ENCODE measurements around the gene RASEF. TPM values are rescaled to one million over a fixed set of nuclear protein-coding genes. Genes with fewer than 3 reads are reported as not detected.

The RASEF gene
- total RNA-seq, 4 donors from 2014 or later, result 9.9 to 73.6 (median 29.4) TPM

- DNase-seq, result no peak
- Histone ChIP-seq H3K27me3 (no peaks in the 10 kb centered on the region), H3K9me3 (no peaks in the 10 kb centered on the region), H3K4me1 (no peaks in the 10 kb centered on the region), H3K4me3 (no peak overlapping the region), H3K27ac (no peak overlapping the region), H3K36me3 (no peaks in the 10 kb centered on the region)
- no peak for TF ChIP-seq CTCF (IDR thresholded peaks at IDR 0.05)
- no peak for TF ChIP-seq POLR2A (IDR thresholded peaks at IDR 0.05)
Observed at GRCh38 chr9:82969291-82969690, 93.7 kb downstream of the RASEF start.

GRCh38 chr9:82968816-82969215 is 94.1 kb downstream of the RASEF start:
- DNase-seq, result no peak
- no peak overlapping the region for H3K4me3 ChIP-seq
- no peaks in the 10 kb centered on the region for H3K27me3 ChIP-seq
- no peaks in the 10 kb centered on the region for H3K9me3 ChIP-seq
- TF ChIP-seq CTCF (IDR thresholded peaks at IDR 0.05) (no peak), POLR2A (IDR thresholded peaks at IDR 0.05) (no peak)
- H3K4me1 ChIP-seq, result no peaks in the 10 kb centered on the region
- no peak overlapping the region for H3K27ac ChIP-seq
- no peaks in the 10 kb centered on the region for H3K36me3 ChIP-seq

- TF ChIP-seq POLR2A (IDR thresholded peaks at IDR 0.05), result no peak
- no peak for TF ChIP-seq CTCF (IDR thresholded peaks at IDR 0.05)
- no peak for DNase-seq
Observed at GRCh38 chr9:82968388-82968787, 94.6 kb downstream of the RASEF start.

GRCh38 chr9:82961504-82962125 is 101.3 kb downstream of the RASEF start:
- Histone ChIP-seq H3K9me3 (no peaks in the 10 kb centered on the region), H3K27me3 (no peaks in the 10 kb centered on the region), H3K4me1 (peaks cover 0 to 5% (median 0%) of the 10 kb centered on the region in 4 donors), H3K27ac (no peak overlapping the region), H3K36me3 (no peaks in the 10 kb centered on the region), H3K4me3 (no peak overlapping the region)
- no peak for TF ChIP-seq POLR2A (IDR thresholded peaks at IDR 0.05)
- TF ChIP-seq CTCF (IDR thresholded peaks at IDR 0.05), result peak in 4 of 6 experiments; percentile 54 to 86 (median 83)
- DNase-seq, result peak; percentile 26 to 86 (median 67)

More at GRCh38 chr9:82968388-82968787, 94.6 kb downstream of the RASEF start:
- Histone ChIP-seq H3K9me3 (no peaks in the 10 kb centered on the region), H3K27ac (no peak overlapping the region), H3K27me3 (no peaks in the 10 kb centered on the region), H3K4me1 (no peaks in the 10 kb centered on the region), H3K4me3 (no peak overlapping the region), H3K36me3 (no peaks in the 10 kb centered on the region)

- no peaks in the 10 kb centered on the region for H3K27me3 ChIP-seq
- H3K4me3 ChIP-seq, result no peak overlapping the region
- peaks cover 0 to 5% (median 0%) of the 10 kb centered on the region in 4 donors for H3K4me1 ChIP-seq
- H3K27ac ChIP-seq, result no peak overlapping the region
- no peaks in the 10 kb centered on the region for H3K36me3 ChIP-seq
- DNase-seq, result no peak
- no peaks in the 10 kb centered on the region for H3K9me3 ChIP-seq
- no peak for TF ChIP-seq POLR2A (IDR thresholded peaks at IDR 0.05)
- TF ChIP-seq CTCF (IDR thresholded peaks at IDR 0.05), result no peak
Observed at GRCh38 chr9:82957529-82958379, 105.2 kb downstream of the RASEF start.

Data from Peyer's patch (tissue), 4 donors.